Ramos (cell line): Measurements from ENCODE around the gene ERBB3.

Experiments used
- in situ Hi-C: fragments of 300-500 bp; cut with MboI; formaldehyde crosslinking; loops from one replicate; pipeline ENCODE4 v1.14.3; 2022; ENCODE audit warnings: low sequenced_read_pairs; ENCODE audit not compliant: unreplicated experiment

The ERBB3 gene

GRCh38 chr12:56078427-56078826 lies 1.5 kb upstream of the ERBB3 start:
- in situ Hi-C loops = no loop called here

- in situ Hi-C loops = no loop called here
Measured at GRCh38 chr12:56078931-56079722, 838 bp upstream of the ERBB3 start.

- in situ Hi-C loops = no loop called here
Measured at GRCh38 chr12:56080556-56081138, 682 bp downstream of the ERBB3 start.

GRCh38 chr12:56081393-56082347 lies 1.7 kb downstream of the ERBB3 start:
- in situ Hi-C loops = no loop called here

GRCh38 chr12:56082382-56082781 lies 2.4 kb downstream of the ERBB3 start:
- in situ Hi-C loops = no loop called here

GRCh38 chr12:56082967-56083366 lies 3.0 kb downstream of the ERBB3 start:
- in situ Hi-C loops = no loop called here

- in situ Hi-C loops = no loop called here
Measured at GRCh38 chr12:56084958-56085543, 5.1 kb downstream of the ERBB3 start.

- in situ Hi-C loops = no loop called here
Measured at GRCh38 chr12:56086096-56086495, 6.1 kb downstream of the ERBB3 start.

GRCh38 chr12:56086608-56087007 lies 6.6 kb downstream of the ERBB3 start:
- in situ Hi-C loops = no loop called here

GRCh38 chr12:56087220-56087619 lies 7.3 kb downstream of the ERBB3 start:
- in situ Hi-C loops = no loop called here

GRCh38 chr12:56097738-56098137 lies 17.8 kb downstream of the ERBB3 start:
- in situ Hi-C loops = no loop called here

- in situ Hi-C loops = no loop called here
Measured at GRCh38 chr12:56098592-56098991, 18.6 kb downstream of the ERBB3 start.

- in situ Hi-C loops = no loop called here
Measured at GRCh38 chr12:56099787-56100186, 19.8 kb downstream of the ERBB3 start.

GRCh38 chr12:56101045-56101444 lies 21.1 kb downstream of the ERBB3 start:
- in situ Hi-C loops = no loop called here

- in situ Hi-C loops = no loop called here
Measured at GRCh38 chr12:56102683-56103065, 22.7 kb downstream of the ERBB3 start.

- in situ Hi-C loops = no loop called here
Measured at GRCh38 chr12:56103066-56103711, 23.2 kb downstream of the ERBB3 start.

GRCh38 chr12:56103823-56104108 lies 23.8 kb downstream of the ERBB3 start:
- in situ Hi-C loops = no loop called here

- in situ Hi-C loops = no loop called here
Measured at GRCh38 chr12:56104109-56104814, 24.3 kb downstream of the ERBB3 start, which contains the start of gene PA2G4. PA2G4 (plus strand) TSS chr12:56104559; CDS start chr12:56104738, 179 bp downstream.

- in situ Hi-C loops = no loop called here
Measured at GRCh38 chr12:56104815-56105608, 25.0 kb downstream of the ERBB3 start.
